Activated CD4-positive, alpha-beta T cell treated with anti-CD3 and anti-CD28 coated beads for 24 hours (primary cell): ENCODE data around the gene DGKI.

ENCODE experiments used
- DNase-seq, 2 donors: peaks; one replicate each; pipeline ENCODE4 v3.0.0-alpha.2; 2020; ENCODE audit warnings: low read depth in 2 of 2

DGKI gene

GRCh38 chr7:137544453-137545058 is 302.2 kb downstream of the DGKI start:
- no peak for DNase-seq

GRCh38 chr7:137539111-137539715 is 307.6 kb downstream of the DGKI start:
- DNase-seq, result no peak

GRCh38 chr7:137538361-137538762 is 308.4 kb downstream of the DGKI start:
- no peak for DNase-seq

- DNase-seq, result no peak
Observed at GRCh38 chr7:137535579-137535978, 311.2 kb downstream of the DGKI start.

- no peak for DNase-seq
Observed at GRCh38 chr7:137531671-137532070, 315.1 kb downstream of the DGKI start.

- DNase-seq, result no peak
Observed at GRCh38 chr7:137527634-137528033, 319.1 kb downstream of the DGKI start.

GRCh38 chr7:137523171-137523570 is 323.6 kb downstream of the DGKI start:
- DNase-seq, result no peak

GRCh38 chr7:137521451-137521850 is 325.3 kb downstream of the DGKI start:
- DNase-seq, result no peak

GRCh38 chr7:137519947-137520346 is 326.8 kb downstream of the DGKI start:
- no peak for DNase-seq

- no peak for DNase-seq
Observed at GRCh38 chr7:137519181-137519691, 327.5 kb downstream of the DGKI start.

GRCh38 chr7:137513091-137513490 is 333.7 kb downstream of the DGKI start:
- no peak for DNase-seq

- no peak for DNase-seq
Observed at GRCh38 chr7:137507096-137507495, 339.7 kb downstream of the DGKI start.

GRCh38 chr7:137506031-137506430 is 340.7 kb downstream of the DGKI start:
- DNase-seq, result no peak

GRCh38 chr7:137501562-137501961 is 345.2 kb downstream of the DGKI start:
- no peak for DNase-seq

- no peak for DNase-seq
Observed at GRCh38 chr7:137492889-137493288, 353.9 kb downstream of the DGKI start.

GRCh38 chr7:137489880-137490279 is 356.9 kb downstream of the DGKI start:
- no peak for DNase-seq

- DNase-seq, result no peak
Observed at GRCh38 chr7:137488038-137488437, 358.7 kb downstream of the DGKI start.

GRCh38 chr7:137485818-137486217 is 361.0 kb downstream of the DGKI start:
- DNase-seq, result no peak

- no peak for DNase-seq
Observed at GRCh38 chr7:137484326-137484725, 362.4 kb downstream of the DGKI start.

GRCh38 chr7:137482466-137482865 is 364.3 kb downstream of the DGKI start:
- no peak for DNase-seq

- DNase-seq, result no peak
Observed at GRCh38 chr7:137480824-137481365, 365.9 kb downstream of the DGKI start.

- DNase-seq, result no peak
Observed at GRCh38 chr7:137480401-137480800, 366.4 kb downstream of the DGKI start.

GRCh38 chr7:137476937-137477336 is 369.8 kb downstream of the DGKI start:
- DNase-seq, result no peak
